SK-N-SH (cell line): ENCODE data around the gene RPS19. TPM values are rescaled to one million over a fixed set of nuclear protein-coding genes. Genes with fewer than 3 reads are reported as not detected.

Experiments
- CTCF ChIA-PET: fragments of 300-600, 350-600 bp; formaldehyde crosslinking; extraction: SDS; loops from one replicate; lab custom pipeline; 2021; lab: Yijun Ruan, JAX
- POLR2A ChIA-PET: fragments of 350-600 bp; sonication (Branson Sonifier 250); formaldehyde crosslinking; extraction: SDS; loops from one replicate; lab custom pipeline; 2020; ENCODE audit warnings: antibody characterized with exemption, inconsistent platforms; lab: Yijun Ruan, JAX
- DNase-seq: peaks from one replicate; pipeline ENCODE4 v3.0.0; 2012
- H2AFZ ChIP-seq: fragments of 200-600 bp; sonication (generic); 2 replicates; pipeline ENCODE4 v1.8.1; 2016; ENCODE audit warnings: antibody characterized with exemption, mild to moderate bottlenecking, low read depth
- H3F3A ChIP-seq: fragments of 200-600 bp; sonication (generic); replicated peaks from 2 replicates; pipeline ENCODE3; 2016; ENCODE audit warnings: antibody characterized with exemption, mild to moderate bottlenecking; ENCODE audit not compliant: insufficient read depth
- H3K27ac ChIP-seq, 2 experiments: fragments of 200-500 bp in 1 of 2; fragments of 200-600 bp in 1 of 2; sonication (Bioruptor generic) in 1 of 2; sonication (generic), shearing (Covaris generic) in 1 of 2; 2 replicates each; pipeline versions ENCODE4 v1.5.1 to v1.6.1; 2014 to 2016; ENCODE audit warnings: low read depth in 2 of 2, inconsistent platforms in 1 of 2, low read length in 1 of 2, mild to moderate bottlenecking in 1 of 2, mixed read lengths in 1 of 2
- H3K27me3 ChIP-seq: fragments of 200-600 bp; sonication (generic), shearing (Covaris generic); 2 replicates; pipeline ENCODE4 v1.6.1; 2016; ENCODE audit warnings: mixed run types; ENCODE audit not compliant: insufficient read depth
- H3K36me3 ChIP-seq, 2 experiments: fragments of 200-500 bp in 1 of 2; fragments of 200-600 bp in 1 of 2; sonication (Bioruptor generic) in 1 of 2; sonication (generic) in 1 of 2; replicated peaks in 1 of 2; 2 replicates each; pipeline versions ENCODE3 to v1.5.1; 2014 to 2016; ENCODE audit warnings: low read length in 1 of 2, mild to moderate bottlenecking in 1 of 2; ENCODE audit not compliant: insufficient read depth in 2 of 2, control insufficient read depth in 1 of 2
- H3K4me1 ChIP-seq, 2 experiments: fragments of 200-500 bp in 1 of 2; fragments of 200-600 bp in 1 of 2; sonication (Bioruptor generic) in 1 of 2; sonication (generic), shearing (Covaris generic) in 1 of 2; 2 replicates each; pipeline versions ENCODE4 v1.5.1 to v1.6.1; 2014 to 2016; ENCODE audit warnings: low read depth in 1 of 2, low read length in 1 of 2, mixed run types in 1 of 2; ENCODE audit not compliant: insufficient read depth in 2 of 2, control insufficient read depth in 1 of 2
- H3K4me2 ChIP-seq: fragments of 200-600 bp; sonication (generic), shearing (Covaris generic); 2 replicates; pipeline ENCODE4 v1.6.1; 2017; ENCODE audit warnings: mixed run types
- H3K4me3 ChIP-seq, 2 experiments: fragments of 200-500 bp in 1 of 2; fragments of 200-600 bp in 1 of 2; sonication (Bioruptor generic) in 1 of 2; sonication (generic), shearing (Covaris generic) in 1 of 2; 2 replicates each; pipeline versions ENCODE4 v1.5.1 to v1.8.1; 2014 to 2016; ENCODE audit warnings: low read depth in 2 of 2, inconsistent platforms in 1 of 2, low read length in 1 of 2, mild to moderate bottlenecking in 1 of 2, mixed read lengths in 1 of 2, moderate library complexity in 1 of 2
- H3K79me2 ChIP-seq: fragments of 200-600 bp; sonication (generic); 2 replicates; pipeline ENCODE4 v1.8.1; 2017; ENCODE audit warnings: mild to moderate bottlenecking; ENCODE audit not compliant: insufficient read depth
- H3K9ac ChIP-seq: fragments of 200-600 bp; sonication (generic); 2 replicates; pipeline ENCODE4 v1.6.1; 2017; ENCODE audit warnings: mixed run types
- H3K9me2 ChIP-seq: fragments of 200-600 bp; sonication (generic); 2 replicates; pipeline ENCODE4 v1.6.1; 2017; ENCODE audit warnings: mixed run types
- H3K9me3 ChIP-seq: fragments of 200-600 bp; sonication (generic); 2 replicates; pipeline ENCODE4 v1.6.1; 2017; ENCODE audit warnings: mixed run types, mild to moderate bottlenecking, moderate library complexity
- H4K20me1 ChIP-seq: fragments of 200-600 bp; sonication (generic); 2 replicates; pipeline ENCODE4 v1.6.1; 2017; ENCODE audit warnings: mild to moderate bottlenecking, mixed run types; ENCODE audit not compliant: insufficient read depth
- FOXM1 ChIP-seq: IDR thresholded peaks from 2 replicates; pipeline ENCODE4 v1.4.0; 2012; ENCODE audit warnings: low read depth, mild to moderate bottlenecking
- MXI1 ChIP-seq: IDR thresholded peaks from 2 replicates; pipeline ENCODE4 v1.6.1; 2012; ENCODE audit warnings: mild to moderate bottlenecking, low read depth, low read length, improper control_type of control experiment
- NRF1 ChIP-seq: IDR thresholded peaks from 2 replicates; pipeline ENCODE4 v1.6.1; 2012; ENCODE audit warnings: low read depth, mild to moderate bottlenecking, low read length
- RAD21 ChIP-seq: IDR thresholded peaks from 2 replicates; pipeline ENCODE4 v1.6.1; 2012; ENCODE audit warnings: mild to moderate bottlenecking, low read length
- RFX5 ChIP-seq: IDR thresholded peaks from 2 replicates; pipeline ENCODE4 v1.6.1; 2012; ENCODE audit warnings: mild to moderate bottlenecking, improper control_type of control experiment, low read length
- SIN3A ChIP-seq: IDR thresholded peaks from 2 replicates; pipeline ENCODE4 v1.6.1; 2012; ENCODE audit warnings: low read depth, mild to moderate bottlenecking, low read length, moderate library complexity, borderline replicate concordance
- TCF12 ChIP-seq: IDR thresholded peaks from 2 replicates; pipeline ENCODE4 v1.4.0; 2012
- USF2 ChIP-seq: fragments of 150-350 bp; IDR thresholded peaks from 2 replicates; pipeline ENCODE4 v1.6.1; 2017; ENCODE audit warnings: antibody characterized with exemption, low read length, low read depth, borderline replicate concordance
- YY1 ChIP-seq: IDR thresholded peaks from 2 replicates; pipeline ENCODE4 v1.4.0; 2012; ENCODE audit warnings: low read depth, mild to moderate bottlenecking
- WGBS: methylation state at CpG from one replicate; pipeline ENCODE4 v1.1.6; 2017; ENCODE audit warnings: low lambda C conversion rate; 5-methylcytosine and 5-hydroxymethylcytosine counted together
- polyA plus RNA-seq, 3 experiments: library from polyadenylated mRNA; depleted of rRNA; stranded (reverse); fragments of >200 nt; gene quantifications; 2 replicates each; pipeline ENCODE4 v1.2.3, GENCODE V29; 2012
- TF ChIP-seq, protein P1 (sequence below): IDR thresholded peaks from 2 replicates; pipeline ENCODE4 v1.4.0; 2012; ENCODE audit warnings: low read depth, borderline replicate concordance
- TF ChIP-seq, protein P2 (sequence below): IDR thresholded peaks from 2 replicates; pipeline ENCODE4; 2012

The RPS19 gene
- polyA plus RNA-seq, 1 of the 3 experiments (the other 2 are of a cell fraction), result 2,819 TPM

DNA sequence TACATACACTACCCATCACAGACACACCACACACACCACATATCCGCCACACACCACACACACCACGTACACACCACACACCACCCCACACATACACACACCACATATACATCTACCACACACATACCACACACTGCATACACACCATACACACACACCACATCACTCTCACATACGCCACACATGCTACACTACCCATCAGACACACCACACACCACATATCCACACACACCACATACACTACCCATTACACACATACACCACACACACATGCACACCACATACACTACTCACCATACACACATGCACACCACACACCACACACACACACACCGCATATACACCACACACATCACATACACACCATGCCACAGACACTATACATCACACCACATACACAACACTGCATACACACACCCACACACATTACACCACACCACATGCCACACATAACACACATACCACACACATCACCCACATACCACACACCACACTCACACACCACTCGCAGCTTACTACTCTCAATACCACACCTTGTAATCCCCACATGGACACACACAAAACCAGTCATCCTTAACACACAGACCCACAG lies 58.7 kb downstream of the RPS19 start (continued):
- TF ChIP-seq, protein P1, sequence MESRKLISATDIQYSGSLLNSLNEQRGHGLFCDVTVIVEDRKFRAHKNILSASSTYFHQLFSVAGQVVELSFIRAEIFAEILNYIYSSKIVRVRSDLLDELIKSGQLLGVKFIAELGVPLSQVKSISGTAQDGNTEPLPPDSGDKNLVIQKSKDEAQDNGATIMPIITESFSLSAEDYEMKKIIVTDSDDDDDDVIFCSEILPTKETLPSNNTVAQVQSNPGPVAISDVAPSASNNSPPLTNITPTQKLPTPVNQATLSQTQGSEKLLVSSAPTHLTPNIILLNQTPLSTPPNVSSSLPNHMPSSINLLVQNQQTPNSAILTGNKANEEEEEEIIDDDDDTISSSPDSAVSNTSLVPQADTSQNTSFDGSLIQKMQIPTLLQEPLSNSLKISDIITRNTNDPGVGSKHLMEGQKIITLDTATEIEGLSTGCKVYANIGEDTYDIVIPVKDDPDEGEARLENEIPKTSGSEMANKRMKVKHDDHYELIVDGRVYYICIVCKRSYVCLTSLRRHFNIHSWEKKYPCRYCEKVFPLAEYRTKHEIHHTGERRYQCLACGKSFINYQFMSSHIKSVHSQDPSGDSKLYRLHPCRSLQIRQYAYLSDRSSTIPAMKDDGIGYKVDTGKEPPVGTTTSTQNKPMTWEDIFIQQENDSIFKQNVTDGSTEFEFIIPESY, result no peak
- no peak for TF ChIP-seq NRF1
- no peak for TF ChIP-seq YY1
- TF ChIP-seq USF2, result no peak
- TF ChIP-seq MXI1, result no peak

DNA sequence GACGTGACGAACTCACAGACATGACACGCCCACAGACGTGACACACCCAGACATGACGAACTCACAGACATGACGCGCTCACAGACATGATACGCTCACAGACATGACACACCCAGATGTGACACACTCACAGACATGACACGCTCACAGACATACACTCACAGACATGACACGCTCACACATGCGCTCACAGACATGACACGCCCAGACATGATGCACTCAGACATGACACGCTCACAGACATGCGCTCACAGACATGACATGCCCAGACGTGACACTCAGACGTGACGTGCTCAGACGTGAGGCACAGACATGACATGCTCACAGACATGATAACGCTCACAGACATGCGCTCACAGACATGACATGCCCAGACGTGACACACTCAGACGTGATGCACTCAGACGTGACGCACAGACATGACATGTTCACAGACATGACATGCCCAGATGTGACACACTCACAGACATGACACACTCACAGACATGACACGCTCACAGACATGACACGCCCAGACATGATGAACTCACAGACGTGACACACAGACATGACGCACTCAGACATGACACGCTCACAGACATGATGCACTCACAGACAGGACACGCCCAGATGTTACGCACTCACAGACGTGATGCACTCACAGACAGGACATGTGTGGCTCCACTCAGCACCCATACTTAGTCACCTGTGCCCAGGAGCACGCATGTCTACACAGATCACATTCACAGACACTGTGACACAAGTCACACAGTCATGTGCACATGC lies 60.1 kb downstream of the RPS19 start:
- Histone ChIP-seq H3K9ac (no peak overlapping the region), H3K27ac (no peak overlapping the region), H2AFZ (no peak overlapping the region), H3K79me2 (no peaks in the 10 kb centered on the region), H3K9me3 (no peaks in the 10 kb centered on the region), H3K4me1 (no peaks in the 10 kb centered on the region; a peak in 1 of 4 replicates), H3K4me2 (no peak overlapping the region), H3K9me2 (no peaks in the 10 kb centered on the region), H3K36me3 (no peaks in the 10 kb centered on the region), H3K27me3 (peaks cover 17% of the 10 kb centered on the region; the same call in 1 of the 2 replicates), H4K20me1 (no peaks in the 10 kb centered on the region), H3K4me3 (no peak overlapping the region), H3F3A (no peaks in the 10 kb centered on the region)
- POLR2A ChIA-PET, result no interaction called here
- DNase-seq, result no peak
- TF ChIP-seq TCF12 (no peak), USF2 (no peak), YY1 (no peak), FOXM1 (no peak), RAD21 (no peak), RFX5 (no peak), SIN3A (no peak)
- TF ChIP-seq, protein P1, result no peak
- TF ChIP-seq, protein P2, sequence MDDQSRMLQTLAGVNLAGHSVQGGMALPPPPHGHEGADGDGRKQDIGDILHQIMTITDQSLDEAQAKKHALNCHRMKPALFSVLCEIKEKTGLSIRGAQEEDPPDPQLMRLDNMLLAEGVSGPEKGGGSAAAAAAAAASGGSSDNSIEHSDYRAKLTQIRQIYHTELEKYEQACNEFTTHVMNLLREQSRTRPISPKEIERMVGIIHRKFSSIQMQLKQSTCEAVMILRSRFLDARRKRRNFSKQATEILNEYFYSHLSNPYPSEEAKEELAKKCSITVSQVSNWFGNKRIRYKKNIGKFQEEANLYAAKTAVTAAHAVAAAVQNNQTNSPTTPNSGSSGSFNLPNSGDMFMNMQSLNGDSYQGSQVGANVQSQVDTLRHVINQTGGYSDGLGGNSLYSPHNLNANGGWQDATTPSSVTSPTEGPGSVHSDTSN, result no peak
- WGBS, result 90% methylated on average over 33 of the region's 33 CpGs
- CTCF ChIA-PET, result interaction anchor here (1.2 kb wide), 1 partner anchor 47 kb away, joined by 5 read pairs; no protein-coding TSS in a partner anchor
